WERI-Rb-1 (cell line): ENCODE data around the gene RAPGEF4.
A peak's percentile ranks its signal among the peaks of the same experiment; 100 is the strongest.

Experiments used
- DNase-seq: peaks from one replicate; pipeline ENCODE4 v3.0.0-alpha.2; 2020
- H3K27ac ChIP-seq: fragments of 250-450 bp; sonication (Bioruptor Pico); 2 replicates; pipeline ENCODE4 v1.5.1; 2020; ENCODE audit warnings: mild to moderate bottlenecking, moderate library complexity
- H3K27me3 ChIP-seq: fragments of 250-450 bp; sonication (Bioruptor Pico); 2 replicates; pipeline ENCODE4 v1.5.1; 2021; ENCODE audit warnings: mild to moderate bottlenecking, low read depth, moderate library complexity; ENCODE audit not compliant: insufficient read depth, severe bottlenecking
- H3K36me3 ChIP-seq: fragments of 250-450 bp; sonication (Bioruptor Pico); 2 replicates; pipeline ENCODE4 v1.5.1; 2020; ENCODE audit warnings: mild to moderate bottlenecking, moderate library complexity
- H3K4me3 ChIP-seq: 2 replicates; pipeline ENCODE4 v1.5.1; 2011; ENCODE audit warnings: low read depth, mild to moderate bottlenecking, control low read depth, low read length
- H3K9me3 ChIP-seq: fragments of 250-450 bp; sonication (Bioruptor Pico); 2 replicates; pipeline ENCODE4 v1.5.1; 2021; ENCODE audit warnings: mild to moderate bottlenecking, moderate library complexity; ENCODE audit not compliant: severe bottlenecking
- TF ChIP-seq, protein P1 (sequence below): IDR thresholded peaks from 2 replicates; pipeline ENCODE4 v1.5.1; 2011; ENCODE audit warnings: low read depth, mild to moderate bottlenecking, control low read depth, inconsistent platforms, low read length

RAPGEF4 gene

DNA sequence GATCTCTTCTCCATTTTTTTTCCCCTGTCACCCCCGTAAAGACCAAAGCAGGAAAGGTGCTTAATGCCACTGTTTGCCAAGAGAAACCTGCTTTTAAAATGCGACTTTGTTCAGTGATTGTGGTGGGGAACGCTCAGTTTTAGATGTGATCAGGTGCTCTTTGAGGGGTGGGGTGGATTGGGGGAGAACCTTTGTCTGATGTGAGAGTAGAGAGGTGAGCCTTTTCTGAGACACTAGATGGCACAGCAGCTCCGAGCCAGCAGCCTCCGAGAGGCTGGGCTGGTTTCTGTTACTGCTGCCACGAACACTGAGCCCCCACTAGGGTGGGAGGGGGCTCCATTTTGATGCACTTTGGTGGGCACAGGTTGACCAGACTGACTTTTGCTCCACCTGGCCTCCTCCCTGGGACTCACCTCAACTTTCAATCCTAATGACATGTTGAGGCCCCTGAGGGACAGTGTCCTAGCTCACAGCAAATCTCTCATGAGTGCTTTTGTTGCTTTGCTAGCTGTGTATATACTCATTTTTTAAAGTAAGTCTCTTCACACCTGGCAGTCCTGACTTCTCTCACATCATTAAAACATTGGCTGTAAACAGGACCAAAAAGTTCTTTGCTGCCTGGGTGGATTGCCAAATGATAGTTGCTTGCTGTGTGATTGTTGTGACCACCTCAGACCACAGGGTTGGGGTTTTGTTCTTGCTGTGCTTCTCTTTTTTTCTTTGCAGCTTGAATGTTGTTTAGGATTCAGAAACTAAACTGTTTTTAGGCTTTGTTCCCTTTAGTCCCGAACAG lies 241.8 kb downstream of the RAPGEF4 start:
- DNase-seq = peak; percentile 57

DNA sequence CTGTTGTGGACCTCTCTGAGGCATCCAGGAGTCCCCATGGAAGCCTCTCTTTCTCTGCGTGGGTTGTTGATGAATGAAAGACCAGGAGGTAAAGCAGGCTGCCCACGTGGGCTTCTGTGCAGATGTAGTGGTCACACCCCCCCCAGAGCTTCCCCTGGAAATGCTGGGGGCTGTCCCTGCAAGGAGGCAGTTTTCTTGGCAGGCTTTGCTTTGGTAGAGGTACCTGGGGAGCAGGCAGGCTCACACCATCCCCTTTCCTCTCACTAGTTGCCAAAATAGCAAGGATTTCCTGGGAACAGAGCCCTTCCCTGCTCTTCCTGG lies 242.4 kb downstream of the RAPGEF4 start:
- DNase-seq = no peak

More for the DNA sequence above, 241.8 kb downstream of the RAPGEF4 start:
- Histone ChIP-seq H3K9me3 (no peaks in the 10 kb centered on the region), H3K4me3 (no peak overlapping the region), H3K27ac (peak overlapping the region; percentile 45), H3K36me3 (no peaks in the 10 kb centered on the region), H3K27me3 (no peaks in the 10 kb centered on the region)
- TF ChIP-seq, protein P1, sequence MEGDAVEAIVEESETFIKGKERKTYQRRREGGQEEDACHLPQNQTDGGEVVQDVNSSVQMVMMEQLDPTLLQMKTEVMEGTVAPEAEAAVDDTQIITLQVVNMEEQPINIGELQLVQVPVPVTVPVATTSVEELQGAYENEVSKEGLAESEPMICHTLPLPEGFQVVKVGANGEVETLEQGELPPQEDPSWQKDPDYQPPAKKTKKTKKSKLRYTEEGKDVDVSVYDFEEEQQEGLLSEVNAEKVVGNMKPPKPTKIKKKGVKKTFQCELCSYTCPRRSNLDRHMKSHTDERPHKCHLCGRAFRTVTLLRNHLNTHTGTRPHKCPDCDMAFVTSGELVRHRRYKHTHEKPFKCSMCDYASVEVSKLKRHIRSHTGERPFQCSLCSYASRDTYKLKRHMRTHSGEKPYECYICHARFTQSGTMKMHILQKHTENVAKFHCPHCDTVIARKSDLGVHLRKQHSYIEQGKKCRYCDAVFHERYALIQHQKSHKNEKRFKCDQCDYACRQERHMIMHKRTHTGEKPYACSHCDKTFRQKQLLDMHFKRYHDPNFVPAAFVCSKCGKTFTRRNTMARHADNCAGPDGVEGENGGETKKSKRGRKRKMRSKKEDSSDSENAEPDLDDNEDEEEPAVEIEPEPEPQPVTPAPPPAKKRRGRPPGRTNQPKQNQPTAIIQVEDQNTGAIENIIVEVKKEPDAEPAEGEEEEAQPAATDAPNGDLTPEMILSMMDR = peak; percentile 85

DNA sequence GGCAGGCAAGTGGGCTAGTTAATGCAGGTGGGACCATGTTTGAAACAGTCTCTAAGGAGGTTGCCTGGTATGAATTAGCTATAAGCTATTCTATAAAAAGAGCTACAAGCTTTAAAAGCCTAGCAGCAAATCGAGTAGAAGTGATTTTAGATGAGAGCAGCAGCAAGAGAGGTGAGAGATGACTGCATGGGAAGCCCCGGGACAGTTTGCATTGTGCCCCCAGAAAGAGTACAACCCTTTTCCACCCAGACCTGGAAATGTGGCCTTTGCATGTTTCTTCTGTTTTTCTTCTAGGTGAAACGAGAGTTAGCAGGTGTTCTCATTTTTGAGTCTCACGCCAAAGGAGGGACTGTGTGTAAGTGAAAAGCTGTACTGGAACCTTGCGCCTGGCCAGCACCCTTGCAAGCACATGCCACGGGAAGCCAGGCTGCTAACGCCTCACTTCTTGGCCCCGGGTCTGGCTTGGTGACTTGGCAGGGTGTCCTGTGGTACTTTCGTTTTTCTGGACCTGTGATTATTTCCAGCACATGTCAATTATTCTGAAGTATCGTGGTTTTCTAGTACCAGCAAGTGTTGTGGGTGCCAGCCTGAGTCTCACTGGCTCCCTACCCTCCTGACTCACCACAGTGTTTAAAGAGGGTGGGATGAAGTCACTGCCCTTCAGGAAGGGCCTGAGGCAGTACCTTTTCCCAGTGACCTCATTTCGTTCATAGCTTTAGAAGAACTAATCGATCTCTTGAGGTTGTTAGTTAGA lies 249.7 kb downstream of the RAPGEF4 start:
- no peaks in the 10 kb centered on the region for H3K36me3 ChIP-seq
- no peaks in the 10 kb centered on the region for H3K27me3 ChIP-seq
- no peak overlapping the region for H3K27ac ChIP-seq
- H3K9me3 ChIP-seq = no peaks in the 10 kb centered on the region
- TF ChIP-seq, protein P1 = no peak
- H3K4me3 ChIP-seq = no peak overlapping the region
- DNase-seq = no peak

More for the DNA sequence above, 242.4 kb downstream of the RAPGEF4 start:
- H3K4me3 ChIP-seq = no peak overlapping the region
- TF ChIP-seq, protein P1 = no peak
- H3K27me3 ChIP-seq = no peaks in the 10 kb centered on the region
- no peaks in the 10 kb centered on the region for H3K9me3 ChIP-seq
- H3K27ac ChIP-seq = peak overlapping the region; percentile 45
- H3K36me3 ChIP-seq = no peaks in the 10 kb centered on the region

DNA sequence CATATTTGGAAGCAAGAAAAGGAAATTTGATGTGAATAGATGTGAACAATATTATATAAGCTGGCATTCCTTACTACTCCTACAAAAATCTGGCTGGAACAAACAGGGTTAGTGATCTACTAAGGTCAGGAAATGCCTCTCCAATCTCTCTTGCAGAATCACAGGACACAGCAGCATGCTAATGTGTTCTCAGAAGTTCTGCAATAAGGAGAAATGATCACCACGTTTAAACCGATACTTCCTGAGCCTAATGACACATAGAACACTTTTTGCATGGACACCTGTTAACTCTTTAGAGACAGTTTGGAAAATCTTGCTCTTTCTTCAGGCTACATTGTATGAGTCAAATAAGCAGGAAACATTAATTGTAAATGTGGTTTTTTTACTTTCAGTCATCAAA lies 250.4 kb downstream of the RAPGEF4 start:
- Histone ChIP-seq H3K27me3 (no peaks in the 10 kb centered on the region), H3K36me3 (no peaks in the 10 kb centered on the region), H3K27ac (no peak overlapping the region), H3K4me3 (no peak overlapping the region), H3K9me3 (no peaks in the 10 kb centered on the region)
- DNase-seq = no peak
- TF ChIP-seq, protein P1 = no peak

DNA sequence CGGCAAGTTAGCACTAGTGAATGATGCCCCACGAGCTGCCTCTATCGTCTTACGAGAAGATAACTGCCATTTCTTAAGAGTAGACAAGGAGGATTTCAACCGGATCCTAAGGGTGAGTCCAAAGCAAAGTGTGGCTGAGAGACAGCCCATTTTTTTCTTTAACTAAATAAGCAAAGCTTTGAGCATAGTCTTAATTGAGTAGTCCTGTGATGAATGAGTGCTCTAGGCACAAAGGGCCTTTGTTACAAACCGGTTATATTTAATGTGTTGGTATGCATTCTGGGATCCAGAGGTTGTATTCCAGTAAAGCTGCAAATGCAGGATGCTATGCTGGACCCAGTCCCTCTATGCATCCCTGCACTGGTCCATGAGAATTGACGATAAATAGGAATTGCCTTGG lies 253.1 kb downstream of the RAPGEF4 start:
- H3K4me3 ChIP-seq = no peak overlapping the region
- H3K9me3 ChIP-seq = no peaks in the 10 kb centered on the region
- no peak for DNase-seq
- H3K27ac ChIP-seq = no peak overlapping the region
- H3K27me3 ChIP-seq = no peaks in the 10 kb centered on the region
- TF ChIP-seq, protein P1 = no peak
- H3K36me3 ChIP-seq = no peaks in the 10 kb centered on the region
